Stimulated activated CD4-positive, alpha-beta T cell treated with anti-CD3 and anti-CD28 coated beads, Interleukin-4, amount 100 ng/mL, for 4 hours (primary cell): ENCODE data around the gene CHID1.

ENCODE experiments used
- DNase-seq, 2 experiments: peaks; one replicate each; pipeline ENCODE4 v3.0.0-alpha.2; 2020

Gene CHID1

GRCh38 chr11:882596-882995 is 28.0 kb downstream of the CHID1 start:
- DNase-seq, result no peak

GRCh38 chr11:880447-880846 is 30.2 kb downstream of the CHID1 start:
- DNase-seq, result no peak

- no peak for DNase-seq
Observed at GRCh38 chr11:877565-877964, 33.0 kb downstream of the CHID1 start.

- DNase-seq, result no peak
Observed at GRCh38 chr11:876545-876944, 34.1 kb downstream of the CHID1 start.

- DNase-seq, result no peak
Observed at GRCh38 chr11:875769-876301, 34.8 kb downstream of the CHID1 start.

GRCh38 chr11:875203-875602 is 35.4 kb downstream of the CHID1 start:
- no peak for DNase-seq

- DNase-seq, result no peak
Observed at GRCh38 chr11:873706-874105, 36.9 kb downstream of the CHID1 start.

GRCh38 chr11:872799-873198 is 37.8 kb downstream of the CHID1 start:
- no peak for DNase-seq

GRCh38 chr11:871472-871871 is 39.1 kb downstream of the CHID1 start:
- DNase-seq, result no peak

- DNase-seq, result no peak
Observed at GRCh38 chr11:870418-870817, 40.2 kb downstream of the CHID1 start.

GRCh38 chr11:870127-870413 is 40.5 kb downstream of the CHID1 start:
- no peak for DNase-seq

GRCh38 chr11:869399-870126 is 41.0 kb downstream of the CHID1 start:
- DNase-seq, result no peak

GRCh38 chr11:868802-869201 is 41.8 kb downstream of the CHID1 start:
- no peak for DNase-seq

GRCh38 chr11:868394-868793 is 42.2 kb downstream of the CHID1 start:
- no peak for DNase-seq

- DNase-seq, result no peak
Observed at GRCh38 chr11:867856-868358, 42.7 kb downstream of the CHID1 start.

GRCh38 chr11:866481-866880 is 44.1 kb downstream of the CHID1 start:
- DNase-seq, result no peak

GRCh38 chr11:865462-866430 is 44.9 kb downstream of the CHID1 start:
- DNase-seq, result no peak

GRCh38 chr11:864898-865297 is 45.7 kb downstream of the CHID1 start:
- DNase-seq, result no peak

- DNase-seq, result no peak
Observed at GRCh38 chr11:863910-864827, 46.4 kb downstream of the CHID1 start.

- no peak for DNase-seq
Observed at GRCh38 chr11:863023-863909, 47.3 kb downstream of the CHID1 start.

- no peak for DNase-seq
Observed at GRCh38 chr11:862696-863022, 48.0 kb downstream of the CHID1 start.
